ENCODE data around the gene AVP.
"Not testable (repeated sequence)": the region's sequence is repeated elsewhere in the genome, so short reads cannot be mapped to it uniquely, and the experiment has no call there.

Gene AVP

GRCh38 chr20:3071610-3072529 is 12.7 kb downstream of the AVP start, which contains the start of gene OXT:
Gene OXT, plus strand, starts transcription at chr20:3071620. Its CDS starts 36 bp downstream, at chr20:3071656.
- no peak for DNase-seq (ENCODE audit: low read depth)

GRCh38 chr20:3071266-3071609 is 13.3 kb downstream of the AVP start:
- no peak overlapping the region for H3K4me3 ChIP-seq (ENCODE audit: low read depth, low read length)
- no peak for DNase-seq (ENCODE audit: low read depth)
- TF ChIP-seq CTCF (conservative IDR thresholded peaks at IDR 0.05; ENCODE audit: low read depth, low read length): no peak

More at GRCh38 chr20:3071610-3072529, 12.7 kb downstream of the AVP start, which contains the start of gene OXT:
- H3K4me3 ChIP-seq (ENCODE audit: low read depth, low read length): peak within 1 kb of the TSS; percentile 39
- TF ChIP-seq CTCF (conservative IDR thresholded peaks at IDR 0.05; ENCODE audit: low read depth, low read length): no peak

GRCh38 chr20:3070725-3071124 is 13.8 kb downstream of the AVP start:
- no peak for DNase-seq (ENCODE audit: low read depth)
- no peak overlapping the region for H3K4me3 ChIP-seq (ENCODE audit: low read depth, low read length)
- TF ChIP-seq CTCF (conservative IDR thresholded peaks at IDR 0.05; ENCODE audit: low read depth, low read length): no peak

GRCh38 chr20:3068986-3069900 is 15.3 kb downstream of the AVP start:
- H3K4me3 ChIP-seq (ENCODE audit: low read depth, low read length): no peak overlapping the region
- TF ChIP-seq CTCF (conservative IDR thresholded peaks at IDR 0.05; ENCODE audit: low read depth, low read length): no peak
- DNase-seq (ENCODE audit: low read depth): no peak

GRCh38 chr20:3068075-3068474 is 16.4 kb downstream of the AVP start:
- no peak for TF ChIP-seq CTCF (conservative IDR thresholded peaks at IDR 0.05; ENCODE audit: low read depth, low read length)
- no peak overlapping the region for H3K4me3 ChIP-seq (ENCODE audit: low read depth, low read length)
- DNase-seq (ENCODE audit: low read depth): no peak

GRCh38 chr20:3067139-3068014 is 17.1 kb downstream of the AVP start:
- H3K4me3 ChIP-seq (ENCODE audit: low read depth, low read length): no peak overlapping the region

GRCh38 chr20:3064119-3064518 is 20.4 kb downstream of the AVP start:
- not testable (repeated sequence) for H3K4me3 ChIP-seq (ENCODE audit: low read depth, low read length); DNase-seq (ENCODE audit: low read depth)

More at GRCh38 chr20:3067139-3068014, 17.1 kb downstream of the AVP start:
- TF ChIP-seq CTCF (conservative IDR thresholded peaks at IDR 0.05; ENCODE audit: low read depth, low read length): no peak
- no peak for DNase-seq (ENCODE audit: low read depth)

Data from choroid plexus epithelial cell (primary cell).